HEK293 (cell line): ENCODE results near the gene TUBG2.

Experiments used
- CTCF ChIA-PET: fragments of 350-600 bp; formaldehyde crosslinking; extraction: SDS; loops from one replicate; lab custom pipeline; 2021; ENCODE audit warnings: antibody characterized with exemption; lab: Yijun Ruan, JAX
- POLR2A ChIA-PET: fragments of 300-600 bp; formaldehyde crosslinking; extraction: SDS; loops from one replicate; lab custom pipeline; 2020; ENCODE audit warnings: antibody characterized with exemption, inconsistent platforms; lab: Yijun Ruan, JAX
- H3K27ac ChIP-seq: fragments of 200-500 bp; sonication (Bioruptor generic); 2 replicates; pipeline ENCODE4 v1.5.1; 2014; ENCODE audit warnings: low read depth, low read length, control low read depth, inconsistent platforms; ENCODE audit errors: extremely low read depth
- H3K36me3 ChIP-seq, 2 experiments: fragments of 200-500 bp in 1 of 2; sonication (Bioruptor generic) in 1 of 2; 1 replicate in 1 of 2; 2 replicates in 1 of 2; pipeline ENCODE4 v1.5.1; 2014 to 2017; ENCODE audit warnings: inconsistent platforms in 2 of 2, low read length in 2 of 2; ENCODE audit not compliant: control insufficient read depth in 2 of 2, insufficient read depth in 1 of 2
- H3K4me1 ChIP-seq: fragments of 200-500 bp; sonication (Bioruptor generic); 2 replicates; pipeline ENCODE4 v1.5.1; 2014; ENCODE audit warnings: mild to moderate bottlenecking, low read length, inconsistent platforms; ENCODE audit not compliant: control insufficient read depth, insufficient read depth
- H3K4me3 ChIP-seq: 2 replicates; pipeline ENCODE4 v1.5.1; 2011; ENCODE audit warnings: low read depth, mild to moderate bottlenecking, control low read depth, low read length, moderate library complexity
- H3K9me3 ChIP-seq: fragments of 200-500 bp; sonication (Bioruptor generic); 2 replicates; pipeline ENCODE4 v1.5.1; 2014; ENCODE audit warnings: low read depth, low read length, inconsistent platforms; ENCODE audit not compliant: control insufficient read depth, insufficient read depth
- EGR2 ChIP-seq: fragments of 450-650 bp; formaldehyde crosslinking; IDR thresholded peaks from 2 replicates; pipeline ENCODE4 v1.5.1; 2016; ENCODE audit warnings: low read depth, missing biosample characterization, missing genetic modification characterization
- KLF8 ChIP-seq: fragments of 450-650 bp; formaldehyde crosslinking; IDR thresholded peaks from 2 replicates; pipeline ENCODE4 v1.5.1; 2016; ENCODE audit warnings: missing biosample characterization, missing genetic modification characterization
- MYNN ChIP-seq: fragments of 450-650 bp; formaldehyde crosslinking; IDR thresholded peaks from 2 replicates; pipeline ENCODE4 v1.5.1; 2016; ENCODE audit warnings: missing biosample characterization, missing genetic modification characterization, borderline replicate concordance
- YY2 ChIP-seq: fragments of 450-650 bp; formaldehyde crosslinking; IDR thresholded peaks from 2 replicates; pipeline ENCODE4 v1.5.1; 2016; ENCODE audit warnings: missing biosample characterization, missing genetic modification characterization
- ZNF114 ChIP-seq: fragments of 450-650 bp; formaldehyde crosslinking; IDR thresholded peaks from 2 replicates; pipeline ENCODE4 v1.5.0; 2017; ENCODE audit warnings: missing biosample characterization, missing genetic modification characterization
- ZNF121 ChIP-seq: fragments of 450-650 bp; formaldehyde crosslinking; IDR thresholded peaks from 2 replicates; pipeline ENCODE4 v1.5.1; 2016; ENCODE audit warnings: missing biosample characterization, missing genetic modification characterization
- ZNF133 ChIP-seq: fragments of 450-650 bp; formaldehyde crosslinking; IDR thresholded peaks from 2 replicates; pipeline ENCODE4 v1.5.1; 2016; ENCODE audit warnings: missing biosample characterization, missing genetic modification characterization
- ZNF311 ChIP-seq: fragments of 450-650 bp; formaldehyde crosslinking; IDR thresholded peaks from 2 replicates; pipeline ENCODE4 v1.5.1; 2017; ENCODE audit warnings: missing biosample characterization, missing genetic modification characterization, borderline replicate concordance
- ZNF514 ChIP-seq: fragments of 450-650 bp; formaldehyde crosslinking; IDR thresholded peaks from 2 replicates; pipeline ENCODE4 v1.5.1; 2016; ENCODE audit warnings: missing biosample characterization, missing genetic modification characterization
- ZNF600 ChIP-seq: fragments of 450-650 bp; formaldehyde crosslinking; IDR thresholded peaks from 2 replicates; pipeline ENCODE4 v1.5.1; 2016; ENCODE audit warnings: missing biosample characterization, missing genetic modification characterization
- TF ChIP-seq, protein P1 (sequence below): fragments of 450-650 bp; formaldehyde crosslinking; IDR thresholded peaks from 2 replicates; pipeline ENCODE4 v1.5.1; 2016; ENCODE audit warnings: missing biosample characterization, missing genetic modification characterization
- TF ChIP-seq, protein P2 (sequence below): fragments of 450-650 bp; formaldehyde crosslinking; IDR thresholded peaks from 2 replicates; pipeline ENCODE4 v1.5.1; 2017; ENCODE audit warnings: missing biosample characterization, missing genetic modification characterization
- TF ChIP-seq, protein P3 (sequence below): fragments of 450-650 bp; formaldehyde crosslinking; IDR thresholded peaks from 2 replicates; pipeline ENCODE4 v1.5.1; 2016; ENCODE audit warnings: missing biosample characterization, missing genetic modification characterization

TUBG2 gene

GRCh38 chr17:42669705-42669976 lies 10.6 kb downstream of the TUBG2 start:
- Histone ChIP-seq H3K4me3 (no peak overlapping the region), H3K27ac (no peak overlapping the region), H3K36me3 (peaks cover 15 to 81% of the 10 kb centered on the region in 2 experiments; a peak in 2 of 3 replicates), H3K9me3 (no peaks in the 10 kb centered on the region), H3K4me1 (0 out of 2 replicates have a peak, but pooled peaks cover under 1% of the 10 kb centered on the region)
- CTCF ChIA-PET, result interaction anchor here (0.7 kb wide), 1 partner anchor 26 kb away, joined by 3 read pairs; no protein-coding TSS in a partner anchor
- TF ChIP-seq, protein P1, sequence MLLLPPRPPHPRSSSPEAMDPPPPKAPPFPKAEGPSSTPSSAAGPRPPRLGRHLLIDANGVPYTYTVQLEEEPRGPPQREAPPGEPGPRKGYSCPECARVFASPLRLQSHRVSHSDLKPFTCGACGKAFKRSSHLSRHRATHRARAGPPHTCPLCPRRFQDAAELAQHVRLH (tag by site-specific recombination), result no peak
- TF ChIP-seq ZNF600 (tag by site-specific recombination) (peak; percentile 26; the same call in 1 of the 2 replicates), ZNF514 (tag by site-specific recombination) (no peak), YY2 (tag by site-specific recombination) (no peak)
- POLR2A ChIA-PET, result interaction anchor here (0.9 to 1.8 kb wide), 3 partner anchors 10 to 60 kb away, joined by 4 to 11 read pairs (median 7); partner anchors contain the start of genes RETREG3, TUBG1 and TUBG2

DNA sequence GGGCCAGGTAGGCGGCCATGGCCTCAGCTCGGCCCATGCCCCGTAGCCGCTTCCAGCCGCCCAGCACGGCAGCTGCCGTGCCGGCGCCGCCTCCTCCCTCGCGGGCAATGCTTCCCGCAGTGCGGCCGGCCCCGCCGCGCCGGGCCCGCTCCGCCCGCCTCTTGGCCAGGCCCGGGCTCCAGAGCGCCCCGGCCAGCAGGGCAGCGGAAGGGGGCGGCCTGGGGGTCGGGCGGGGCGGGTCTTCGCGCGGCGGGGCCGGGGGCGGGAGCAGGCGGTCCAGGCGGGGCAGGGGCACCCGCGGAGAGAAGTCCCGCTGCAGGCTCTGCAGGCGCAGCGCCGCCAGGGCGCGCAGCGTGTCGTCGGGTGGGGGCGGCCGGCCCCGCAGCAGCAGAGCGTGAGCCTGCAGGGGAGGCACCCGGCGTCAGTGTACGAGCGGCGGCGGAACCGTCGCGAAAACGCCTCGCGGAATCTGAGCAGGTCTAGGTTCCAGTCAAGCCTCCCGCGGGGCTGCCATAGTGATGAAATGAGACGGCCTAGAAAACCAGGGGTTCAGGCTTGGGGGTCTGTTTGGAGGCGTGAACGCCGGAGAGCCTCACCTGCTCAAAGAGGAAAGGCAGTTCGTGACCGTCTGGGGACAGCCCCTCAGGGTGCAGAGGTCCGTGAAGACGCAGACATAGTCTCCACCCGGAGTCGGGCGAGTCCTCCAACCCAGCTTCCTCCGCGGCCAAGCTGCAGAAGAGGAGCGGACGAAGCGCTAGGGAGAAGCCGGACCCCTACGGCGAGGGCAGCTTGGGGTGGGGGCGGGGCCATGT lies 11.1 kb downstream of the TUBG2 start:
- POLR2A ChIA-PET, result interaction anchor here (0.9 to 1.3 kb wide), 2 partner anchors 52 to 61 kb away, joined by 4 to 7 read pairs; partner anchors contain the start of genes RETREG3 and TUBG1
- H3K4me1 ChIP-seq, result 0 out of 2 replicates have a peak, but pooled peaks cover 2% of the 10 kb centered on the region
- H3K9me3 ChIP-seq, result no peaks in the 10 kb centered on the region
- H3K36me3 ChIP-seq, result peaks cover 15 to 81% of the 10 kb centered on the region in 2 experiments; a peak in 2 of 3 replicates
- peak; percentile 84; the same call in 1 of the 2 replicates for TF ChIP-seq KLF8 (tag by site-specific recombination)
- no peak for TF ChIP-seq ZNF114 (tag by site-specific recombination)
- CTCF ChIA-PET, result no interaction called here
- no peak overlapping the region for H3K4me3 ChIP-seq
- H3K27ac ChIP-seq, result no peak overlapping the region

GRCh38 chr17:42670789-42671657 lies 11.9 kb downstream of the TUBG2 start:
- H3K4me1 ChIP-seq, result 0 out of 2 replicates have a peak, but pooled peaks cover 7% of the 10 kb centered on the region
- ChIA-PET POLR2A (interaction anchor here (0.8 kb wide), 1 partner anchor 12 kb away, joined by 3 read pairs; the partner anchor contains the start of gene TUBG2), CTCF (interaction anchor here (0.8 kb wide), 1 partner anchor 8 kb away, joined by 3 read pairs; no protein-coding TSS in a partner anchor)
- H3K9me3 ChIP-seq, result no peaks in the 10 kb centered on the region
- TF ChIP-seq ZNF133 (tag by site-specific recombination) (no peak), ZNF121 (no peak), EGR2 (0 out of 2 replicates have a peak, but pooled peaks have one; percentile 12), ZNF311 (tag by site-specific recombination) (no peak), MYNN (tag by site-specific recombination) (no peak), KLF8 (tag by site-specific recombination) (peak; percentile 16; the same call in 1 of the 2 replicates)
- TF ChIP-seq, protein P2, sequence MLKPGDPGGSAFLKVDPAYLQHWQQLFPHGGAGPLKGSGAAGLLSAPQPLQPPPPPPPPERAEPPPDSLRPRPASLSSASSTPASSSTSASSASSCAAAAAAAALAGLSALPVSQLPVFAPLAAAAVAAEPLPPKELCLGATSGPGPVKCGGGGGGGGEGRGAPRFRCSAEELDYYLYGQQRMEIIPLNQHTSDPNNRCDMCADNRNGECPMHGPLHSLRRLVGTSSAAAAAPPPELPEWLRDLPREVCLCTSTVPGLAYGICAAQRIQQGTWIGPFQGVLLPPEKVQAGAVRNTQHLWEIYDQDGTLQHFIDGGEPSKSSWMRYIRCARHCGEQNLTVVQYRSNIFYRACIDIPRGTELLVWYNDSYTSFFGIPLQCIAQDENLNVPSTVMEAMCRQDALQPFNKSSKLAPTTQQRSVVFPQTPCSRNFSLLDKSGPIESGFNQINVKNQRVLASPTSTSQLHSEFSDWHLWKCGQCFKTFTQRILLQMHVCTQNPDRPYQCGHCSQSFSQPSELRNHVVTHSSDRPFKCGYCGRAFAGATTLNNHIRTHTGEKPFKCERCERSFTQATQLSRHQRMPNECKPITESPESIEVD, result no peak
- TF ChIP-seq, protein P3, sequence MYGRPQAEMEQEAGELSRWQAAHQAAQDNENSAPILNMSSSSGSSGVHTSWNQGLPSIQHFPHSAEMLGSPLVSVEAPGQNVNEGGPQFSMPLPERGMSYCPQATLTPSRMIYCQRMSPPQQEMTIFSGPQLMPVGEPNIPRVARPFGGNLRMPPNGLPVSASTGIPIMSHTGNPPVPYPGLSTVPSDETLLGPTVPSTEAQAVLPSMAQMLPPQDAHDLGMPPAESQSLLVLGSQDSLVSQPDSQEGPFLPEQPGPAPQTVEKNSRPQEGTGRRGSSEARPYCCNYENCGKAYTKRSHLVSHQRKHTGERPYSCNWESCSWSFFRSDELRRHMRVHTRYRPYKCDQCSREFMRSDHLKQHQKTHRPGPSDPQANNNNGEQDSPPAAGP (tag by site-specific recombination), result no peak
- H3K4me3 ChIP-seq, result no peak overlapping the region
- 0 out of 2 replicates have a peak overlapping the region, but pooled peaks have one; percentile 37 for H3K27ac ChIP-seq
- H3K36me3 ChIP-seq, result peaks cover 15 to 72% of the 10 kb centered on the region in 2 experiments; a peak in 2 of 3 replicates
